PC-3 (cell line): ENCODE data around the gene EVPL. TPM values are rescaled to one million over a fixed set of nuclear protein-coding genes. Genes with fewer than 3 reads are reported as not detected.

Experiments
- ATAC-seq: fragments of 200-7000 bp; cut with Tn5 transposase; 2 replicates; pipeline ENCODE4 v1.9.1; 2020; ENCODE audit warnings: mild to moderate bottlenecking, moderate library complexity
- BruUV-seq: library from RNA; stranded (reverse); fragments of 400-500 nt; replicated peaks from 2 replicates; lab custom pipeline; 2021; lab: Mats Ljungman, UMichigan
- CTCF ChIA-PET: fragments of 300-600 bp; sonication (Branson Sonifier 250); formaldehyde crosslinking; loops from one replicate; lab custom pipeline; 2022; ENCODE audit warnings: antibody characterized with exemption; lab: Charles Lee
- POLR2A ChIA-PET: fragments of 300-600 bp; sonication (Branson Sonifier 250); formaldehyde crosslinking; loops from one replicate; lab custom pipeline; 2022; ENCODE audit warnings: antibody characterized with exemption; ENCODE audit not compliant: unreplicated experiment; lab: Charles Lee
- DNase-seq: peaks from one replicate; pipeline ENCODE4 v3.0.0-alpha.2; 2015
- H2AFZ ChIP-seq: fragments of 300-600 bp; sonication (generic); 2 replicates; pipeline ENCODE4 v1.6.0; 2016; ENCODE audit warnings: antibody characterized with exemption, low read length
- H3F3A ChIP-seq: fragments of 300-600 bp; sonication (generic); one replicate; pipeline ENCODE4 v1.6.0; 2017; ENCODE audit warnings: antibody characterized with exemption, low read length, control low read depth, mild to moderate bottlenecking; ENCODE audit not compliant: unreplicated experiment
- H3K27ac ChIP-seq: fragments of 300-600 bp; sonication (generic); 2 replicates; pipeline ENCODE4 v1.5.1; 2016; ENCODE audit warnings: mild to moderate bottlenecking, low read length
- H3K27me3 ChIP-seq: fragments of 300-600 bp; sonication (generic); 2 replicates; pipeline ENCODE4 v1.6.1; 2016; ENCODE audit warnings: low read length, mixed read lengths
- H3K36me3 ChIP-seq: fragments of 300-600 bp; sonication (generic); 2 replicates; pipeline ENCODE4 v1.6.1; 2016; ENCODE audit warnings: low read depth, mixed run types, low read length, mixed read lengths
- H3K4me1 ChIP-seq: fragments of 300-600 bp; sonication (generic); 2 replicates; pipeline ENCODE4 v1.5.1; 2016; ENCODE audit warnings: low read length; ENCODE audit not compliant: insufficient read depth
- H3K4me2 ChIP-seq: fragments of 300-600 bp; sonication (generic); 2 replicates; pipeline ENCODE4 v1.6.0; 2016; ENCODE audit warnings: low read length
- H3K4me3 ChIP-seq: fragments of 300-600 bp; sonication (generic); 2 replicates; pipeline ENCODE4 v1.5.1; 2016; ENCODE audit warnings: mild to moderate bottlenecking, low read length, mixed read lengths
- H3K79me2 ChIP-seq: fragments of 300-600 bp; sonication (generic); 2 replicates; pipeline ENCODE4 v1.6.1; 2017; ENCODE audit warnings: low read length, mixed read lengths
- H3K9ac ChIP-seq: fragments of 300-600 bp; sonication (generic); 2 replicates; pipeline ENCODE4 v1.6.0; 2016; ENCODE audit warnings: mild to moderate bottlenecking, low read length
- H3K9me2 ChIP-seq: fragments of 300-600 bp; sonication (generic); replicated peaks from 2 replicates; pipeline ENCODE4 v1.6.1; 2016; ENCODE audit warnings: mixed run types, low read length, mixed read lengths
- H3K9me3 ChIP-seq: fragments of 300-600 bp; sonication (generic); 2 replicates; pipeline ENCODE4 v1.6.1; 2016; ENCODE audit warnings: low read length, mixed read lengths
- H4K20me1 ChIP-seq: fragments of 300-600 bp; sonication (generic); 2 replicates; pipeline ENCODE4 v1.6.1; 2016; ENCODE audit warnings: low read length, mixed read lengths
- CTCF ChIP-seq: fragments of 300-600 bp; sonication (generic); conservative IDR thresholded peaks from 2 replicates; pipeline ENCODE4 v1.5.1; 2017; ENCODE audit warnings: antibody characterized with exemption, low read depth, mild to moderate bottlenecking, low read length
- EZH2 ChIP-seq: fragments of 300-600 bp; sonication (generic); IDR thresholded peaks from one replicate; pipeline ENCODE4 v1.6.1; 2017; ENCODE audit warnings: antibody characterized with exemption, mild to moderate bottlenecking, low read length; ENCODE audit not compliant: unreplicated experiment
- EZH2phosphoT487 ChIP-seq: fragments of 300-600 bp; sonication (generic); IDR thresholded peaks from 2 replicates; pipeline ENCODE4 v1.6.1; 2018; ENCODE audit warnings: mild to moderate bottlenecking, antibody characterized with exemption, low read length, borderline replicate concordance
- intact Hi-C: fragments of 100-400 bp; cut with micrococcal nuclease; formaldehyde crosslinking; loops from 2 replicates; pipeline ENCODE4 v1.9.0; 2023
- total RNA-seq: library from RNA; depleted of rRNA; stranded (reverse); fragments of >200 nt; gene quantifications from 2 replicates; pipeline ENCODE4 v1.2.3, GENCODE V29; 2014

Gene EVPL
- total RNA-seq, 1 experiment from 2014 or later, result 38.8 TPM

DNA sequence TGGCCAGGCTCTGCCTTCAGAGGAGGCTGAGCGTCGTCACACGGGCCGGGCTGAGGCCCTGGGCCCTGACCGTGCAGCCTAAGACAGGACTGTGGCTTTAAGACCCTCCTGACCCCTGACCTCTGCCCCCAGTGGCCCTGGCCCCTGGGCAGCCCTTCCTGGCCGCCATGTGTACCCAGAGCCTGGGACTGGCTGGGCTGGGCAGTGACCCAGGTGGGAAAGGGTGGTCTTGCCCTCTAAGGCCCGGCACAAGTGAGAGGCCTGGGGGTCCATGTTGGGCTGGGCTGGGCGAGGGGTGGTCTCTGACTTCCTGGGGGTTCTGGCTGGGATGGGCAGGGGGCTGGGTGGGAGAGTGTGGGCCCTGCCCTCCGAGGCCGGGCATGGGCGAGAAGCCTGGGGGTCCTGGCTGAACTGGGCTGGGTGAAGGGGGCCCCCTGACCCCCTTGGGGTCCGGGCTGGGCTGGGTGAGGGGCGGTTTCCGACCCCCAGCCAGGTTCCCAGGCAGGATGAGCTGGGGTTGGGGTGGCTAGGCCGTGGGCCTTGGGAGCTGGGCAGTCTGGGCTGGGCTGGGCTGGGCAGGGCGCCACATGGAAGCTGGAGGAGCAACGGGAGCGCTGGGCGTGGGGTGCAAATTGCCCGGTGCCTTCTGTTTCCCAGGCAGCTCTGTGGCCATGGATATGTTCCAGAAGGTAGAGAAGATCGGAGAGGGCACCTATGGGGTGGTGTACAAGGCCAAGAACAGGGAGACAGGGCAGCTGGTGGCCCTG, 26.2 kb downstream of the EVPL start, which contains the start of gene CDK3:
CDK3 (plus strand) TSS at position 101 of the 767 bp plus-strand sequence; CDS start at position 672, 571 bp downstream.
- no peaks in the 10 kb centered on the region for H3K9me3 ChIP-seq
- no peak within 1 kb of the TSS for H3K9ac ChIP-seq
- no TSS peak for BruUV-seq
- peaks cover 31% of the 10 kb centered on the region for H3K4me1 ChIP-seq
- no peak within 1 kb of the TSS for H2AFZ ChIP-seq
- TF ChIP-seq CTCF (peak; percentile 44; the same call in 1 of the 2 replicates), EZH2phosphoT487 (no peak)
- no peak within 1 kb of the TSS for H3K4me3 ChIP-seq
- no peaks in the 10 kb centered on the region for H3K9me2 ChIP-seq
- no peaks in the 10 kb centered on the region for H3K27me3 ChIP-seq
- DNase-seq, result no peak
- CTCF ChIA-PET, result interaction anchor here (0.5 to 1.0 kb wide), 4 partner anchors 13 to 52 kb away, joined by 3 to 6 read pairs (median 5); no protein-coding TSS in a partner anchor
- no peak within 1 kb of the TSS for H3K4me2 ChIP-seq
- H3K79me2 ChIP-seq, result no peaks in the 10 kb centered on the region
- no peak for ATAC-seq
- POLR2A ChIA-PET, result no interaction called here
- H4K20me1 ChIP-seq, result no peaks in the 10 kb centered on the region
- intact Hi-C loops, result no loop called here
- H3K36me3 ChIP-seq, result no peaks in the 10 kb centered on the region; the same call in 1 of the 2 replicates
- H3F3A ChIP-seq, result no peaks in the 10 kb centered on the region
- H3K27ac ChIP-seq, result no peak within 1 kb of the TSS

DNA sequence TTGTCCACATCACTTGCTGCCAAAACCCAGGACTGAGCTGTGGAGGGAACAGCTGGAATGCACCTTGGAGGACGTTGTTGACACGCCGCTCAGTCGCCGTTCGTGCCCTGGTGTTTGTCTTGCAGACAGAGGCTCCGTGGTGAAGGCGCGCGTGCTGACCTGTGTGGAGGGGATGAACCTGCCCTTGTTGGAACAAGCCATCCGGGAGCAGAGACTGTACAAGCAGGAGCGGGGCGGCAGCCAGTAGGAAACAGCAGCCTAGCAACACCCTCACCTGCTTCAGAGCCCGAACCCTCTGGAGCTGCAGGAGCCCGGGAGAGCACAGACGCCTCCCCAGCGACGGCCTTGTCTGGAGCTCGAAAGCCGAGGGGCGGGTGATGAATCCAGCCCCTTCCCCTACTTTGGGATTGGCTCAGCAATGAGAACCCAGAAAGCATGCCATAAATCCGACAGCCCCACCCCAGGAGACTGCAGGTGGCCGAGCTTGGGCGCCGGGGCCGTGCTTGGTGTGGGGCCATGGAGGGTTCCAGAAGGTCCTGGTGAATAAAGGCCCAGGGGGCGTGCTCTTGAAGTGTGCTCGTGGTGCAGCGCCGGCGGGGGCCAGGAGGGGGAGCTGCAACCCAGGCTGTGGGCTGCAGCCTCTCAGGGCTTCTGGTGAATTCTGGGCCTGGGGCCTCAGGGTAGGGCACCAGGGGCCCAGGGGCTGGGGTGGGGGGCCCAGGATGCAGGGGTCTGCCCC, 26.9 kb downstream of the EVPL start:
- peaks cover 32% of the 10 kb centered on the region for H3K4me1 ChIP-seq
- ATAC-seq, result peak; percentile 23; the same call in 1 of the 2 replicates
- ChIA-PET POLR2A (no interaction called here), CTCF (interaction anchor here (0.5 to 1.0 kb wide), 3 partner anchors 35 to 51 kb away, joined by 3 to 6 read pairs (median 5); no protein-coding TSS in a partner anchor)
- no peak overlapping the region for H2AFZ ChIP-seq
- no peak overlapping the region for H3K4me2 ChIP-seq
- no peaks in the 10 kb centered on the region for H3K9me3 ChIP-seq
- no peaks in the 10 kb centered on the region for H3K9me2 ChIP-seq
- no TSS peak for BruUV-seq
- no peaks in the 10 kb centered on the region for H3K79me2 ChIP-seq
- peak; percentile 67 for DNase-seq
- H3K27ac ChIP-seq, result no peak overlapping the region
- intact Hi-C loops, result no loop called here
- no peaks in the 10 kb centered on the region; the same call in 1 of the 2 replicates for H3K36me3 ChIP-seq
- H3K27me3 ChIP-seq, result no peaks in the 10 kb centered on the region
- TF ChIP-seq EZH2phosphoT487, result no peak
- TF ChIP-seq EZH2, result no peak
- peak; percentile 96 for TF ChIP-seq CTCF
- H3K4me3 ChIP-seq, result no peak overlapping the region
- H3F3A ChIP-seq, result no peaks in the 10 kb centered on the region
- H3K9ac ChIP-seq, result no peak overlapping the region
- H4K20me1 ChIP-seq, result no peaks in the 10 kb centered on the region
